ENCODE results near the gene AANAT.

AANAT gene

GRCh38 chr17:76442341-76443338, 24.8 kb upstream of the AANAT start:
- no peak for DNase-seq (ENCODE audit: low spot score)

GRCh38 chr17:76444518-76445311, 22.7 kb upstream of the AANAT start:
- no peak for DNase-seq (ENCODE audit: low spot score)

- DNase-seq (ENCODE audit: low spot score): no peak
Measured at GRCh38 chr17:76445697-76446448, 21.5 kb upstream of the AANAT start.

- no peak for DNase-seq (ENCODE audit: low spot score)
Measured at GRCh38 chr17:76446449-76447231, 20.8 kb upstream of the AANAT start.

- DNase-seq (ENCODE audit: low spot score): no peak
Measured at GRCh38 chr17:76447931-76448652, 19.3 kb upstream of the AANAT start.

GRCh38 chr17:76449126-76449525, 18.3 kb upstream of the AANAT start:
- DNase-seq (ENCODE audit: low spot score): no peak

- DNase-seq (ENCODE audit: low spot score): no peak
Measured at GRCh38 chr17:76451506-76451905, 15.9 kb upstream of the AANAT start.

GRCh38 chr17:76452127-76452659, 15.2 kb upstream of the AANAT start:
- no peak for DNase-seq (ENCODE audit: low spot score)

- DNase-seq (ENCODE audit: low spot score): peak; percentile 87
Measured at GRCh38 chr17:76452660-76453430, 14.6 kb upstream of the AANAT start, which contains the start of gene UBE2O. Gene UBE2O (minus strand): TSS chr17:76453152. CDS start chr17:76453141, 11 bp downstream.

- no peak for DNase-seq (ENCODE audit: low spot score)
Measured at GRCh38 chr17:76453431-76453743, 14.0 kb upstream of the AANAT start.

- DNase-seq (ENCODE audit: low spot score): peak; percentile 72
Measured at GRCh38 chr17:76458580-76459490, 8.6 kb upstream of the AANAT start.

GRCh38 chr17:76459674-76460073, 7.7 kb upstream of the AANAT start:
- no peak for DNase-seq (ENCODE audit: low spot score)

GRCh38 chr17:76461765-76462555, 5.4 kb upstream of the AANAT start:
- DNase-seq (ENCODE audit: low spot score): no peak

- no peak for DNase-seq (ENCODE audit: low spot score)
Measured at GRCh38 chr17:76462556-76463290, 4.7 kb upstream of the AANAT start.

GRCh38 chr17:76466775-76467130, 650 bp upstream of the AANAT start:
- DNase-seq (ENCODE audit: low spot score): no peak

GRCh38 chr17:76467809-76468633, 618 bp downstream of the AANAT start:
- no peak for DNase-seq (ENCODE audit: low spot score)

All from HuH-7.5 (cell line).